H1 (cell line): Measurements from ENCODE around the gene SLC12A6. TPM values are rescaled to one million over a fixed set of nuclear protein-coding genes. Genes with fewer than 3 reads are reported as not detected.

ENCODE experiments used
- CTCF ChIA-PET: fragments of 300-600 bp; sonication (Branson Sonifier 250); formaldehyde crosslinking; loops from one replicate; lab custom pipeline; 2021; ENCODE audit not compliant: partially characterized antibody; lab: Charles Lee
- POLR2A ChIA-PET: fragments of 300-600 bp; sonication (Branson Sonifier 250); formaldehyde crosslinking; loops from one replicate; lab custom pipeline; 2021; ENCODE audit warnings: inconsistent platforms; ENCODE audit not compliant: partially characterized antibody; lab: Charles Lee
- DNase-seq, 2 experiments: peaks; one replicate each; pipeline versions ENCODE4 v3.0.0 to v3.0.0-alpha.2; 2010 to 2022; ENCODE audit warnings: low spot score in 2 of 2, low read depth in 1 of 2, mixed read lengths in 1 of 2
- FAIRE-seq: peaks from 2 replicates; lab custom pipeline; 2011; peaks lifted over from hg19 to GRCh38; lab: Jason Lieb, UNC
- H2AFZ ChIP-seq: 2 replicates; pipeline ENCODE4 v1.8.1; 2012; ENCODE audit warnings: low read length, inconsistent platforms
- H2AK5ac ChIP-seq: 2 replicates; pipeline ENCODE4 v1.6.1; 2013; ENCODE audit warnings: low read depth, low read length
- H2BK120ac ChIP-seq: replicated peaks from 2 replicates; pipeline ENCODE3; 2013; ENCODE audit warnings: low read depth, low read length, inconsistent platforms
- H2BK12ac ChIP-seq: 2 replicates; pipeline ENCODE4 v1.6.1; 2013; ENCODE audit warnings: low read depth, low read length
- H2BK15ac ChIP-seq: 2 replicates; pipeline ENCODE4 v1.6.1; 2013; ENCODE audit warnings: low read length
- H2BK20ac ChIP-seq: 2 replicates; pipeline ENCODE4 v1.6.1; 2013; ENCODE audit warnings: low read length
- H2BK5ac ChIP-seq: 2 replicates; pipeline ENCODE4 v1.6.1; 2013; ENCODE audit warnings: low read depth, low read length
- H3K14ac ChIP-seq: 2 replicates; pipeline ENCODE4 v1.6.1; 2013; ENCODE audit warnings: inconsistent platforms; ENCODE audit not compliant: insufficient read length
- H3K18ac ChIP-seq: 2 replicates; pipeline ENCODE4 v1.6.1; 2013; ENCODE audit warnings: low read length; ENCODE audit errors: extremely low read depth
- H3K23ac ChIP-seq: 2 replicates; pipeline ENCODE4 v1.6.1; 2013; ENCODE audit warnings: inconsistent platforms; ENCODE audit not compliant: insufficient read length
- H3K23me2 ChIP-seq: 2 replicates; pipeline ENCODE4 v1.6.1; 2013; ENCODE audit warnings: low read depth, low read length
- H3K27ac ChIP-seq: 2 replicates; pipeline ENCODE4 v1.6.1; 2011; ENCODE audit warnings: low read depth, low read length, inconsistent platforms
- H3K27me3 ChIP-seq, 4 experiments: replicated peaks in 1 of 4; 1 replicate in 1 of 4; 2 replicates in 3 of 4; pipeline versions ENCODE4 v1.6.1 to v1.8.1; 2011 to 2013; ENCODE audit warnings: low read length in 3 of 4, mild to moderate bottlenecking in 3 of 4, inconsistent platforms in 2 of 4, mixed read lengths in 2 of 4, moderate library complexity in 1 of 4; ENCODE audit not compliant: control insufficient read depth in 3 of 4, insufficient read depth in 3 of 4; ENCODE audit errors: extremely low read depth in 1 of 4
- H3K36me3 ChIP-seq, 4 experiments: 2 replicates each; pipeline versions ENCODE4 v1.6.1 to v1.8.1; 2011 to 2013; ENCODE audit warnings: mild to moderate bottlenecking in 4 of 4, low read length in 3 of 4, moderate library complexity in 2 of 4, control low read depth in 1 of 4, inconsistent platforms in 1 of 4; ENCODE audit not compliant: insufficient read depth in 4 of 4, control insufficient read depth in 2 of 4
- H3K4ac ChIP-seq: replicated peaks from 2 replicates; pipeline ENCODE3; 2013; ENCODE audit warnings: low read length, low read depth, mixed read lengths, inconsistent platforms; ENCODE audit not compliant: insufficient read length
- H3K4me1 ChIP-seq, 4 experiments: replicated peaks in 1 of 4; 1 replicate in 1 of 4; 2 replicates in 3 of 4; pipeline versions ENCODE4 v1.6.1 to v1.8.1; 2011 to 2013; ENCODE audit warnings: low read length in 3 of 4, inconsistent platforms in 2 of 4, mixed read lengths in 1 of 4; ENCODE audit not compliant: insufficient read depth in 4 of 4, control insufficient read depth in 3 of 4
- H3K4me2 ChIP-seq, 2 experiments: 2 replicates each; pipeline versions ENCODE4 v1.6.1 to v1.8.1; 2011 to 2013; ENCODE audit warnings: low read depth in 2 of 2, low read length in 2 of 2, control low read depth in 1 of 2, inconsistent platforms in 1 of 2, mild to moderate bottlenecking in 1 of 2; ENCODE audit not compliant: insufficient read depth in 1 of 2
- H3K4me3 ChIP-seq, 4 experiments: fragments of 200-600, 300-600 bp in 1 of 4; sonication (generic), shearing (Covaris generic), sonication (Bioruptor Twin) in 1 of 4; 2 replicates each; pipeline versions ENCODE4 v1.5.1 to v1.8.1; 2011 to 2016; ENCODE audit warnings: low read length in 4 of 4, low read depth in 3 of 4, control low read depth in 2 of 4, inconsistent platforms in 2 of 4, mild to moderate bottlenecking in 2 of 4, mixed read lengths in 1 of 4, moderate library complexity in 1 of 4; ENCODE audit not compliant: insufficient read depth in 2 of 4; ENCODE audit errors: extremely low read depth in 1 of 4
- H3K56ac ChIP-seq: replicated peaks from 2 replicates; pipeline ENCODE3; 2013; ENCODE audit warnings: low read depth, mild to moderate bottlenecking, mixed read lengths, low read length, inconsistent platforms; ENCODE audit not compliant: insufficient read length
- H3K79me1 ChIP-seq: 2 replicates; pipeline ENCODE4 v1.6.1; 2013; ENCODE audit warnings: low read depth, low read length, control low read depth
- H3K79me2 ChIP-seq, 2 experiments: 2 replicates each; pipeline versions ENCODE4 v1.6.1 to v1.8.1; 2012 to 2013; ENCODE audit warnings: low read length in 2 of 2, mild to moderate bottlenecking in 2 of 2, inconsistent platforms in 1 of 2; ENCODE audit not compliant: insufficient read depth in 2 of 2, control insufficient read depth in 1 of 2
- H3K9ac ChIP-seq, 4 experiments: replicated peaks in 1 of 4; 1 replicate in 1 of 4; 2 replicates in 3 of 4; pipeline versions ENCODE4 v1.6.1 to v1.8.1; 2011 to 2013; ENCODE audit warnings: low read depth in 3 of 4, low read length in 3 of 4, control low read depth in 2 of 4, mild to moderate bottlenecking in 2 of 4, moderate library complexity in 2 of 4, inconsistent platforms in 1 of 4; ENCODE audit errors: extremely low read depth in 1 of 4
- H3K9me3 ChIP-seq, 2 experiments: 2 replicates each; pipeline versions ENCODE4 v1.6.1 to v1.8.1; 2012 to 2013; ENCODE audit warnings: mild to moderate bottlenecking in 2 of 2, moderate library complexity in 2 of 2, control low read depth in 1 of 2, inconsistent platforms in 1 of 2, low read depth in 1 of 2, low read length in 1 of 2, mixed read lengths in 1 of 2; ENCODE audit not compliant: insufficient read depth in 2 of 2
- H4K20me1 ChIP-seq, 2 experiments: replicated peaks in 1 of 2; 2 replicates each; pipeline versions ENCODE3 to v1.8.1; 2011 to 2013; ENCODE audit warnings: inconsistent platforms in 2 of 2, low read length in 2 of 2, mild to moderate bottlenecking in 1 of 2; ENCODE audit not compliant: insufficient read depth in 2 of 2, control insufficient read depth in 1 of 2
- H4K5ac ChIP-seq: 2 replicates; pipeline ENCODE4 v1.6.1; 2013; ENCODE audit warnings: low read length, low read depth, mixed read lengths, inconsistent platforms; ENCODE audit not compliant: insufficient read length
- H4K8ac ChIP-seq: 2 replicates; pipeline ENCODE4 v1.8.0; 2013; ENCODE audit warnings: mild to moderate bottlenecking, moderate library complexity, low read length, inconsistent platforms; ENCODE audit not compliant: insufficient read depth; ENCODE audit errors: extremely low read depth
- H4K91ac ChIP-seq: replicated peaks from 2 replicates; pipeline ENCODE3; 2013; ENCODE audit warnings: low read length, mixed read lengths, inconsistent platforms; ENCODE audit not compliant: insufficient read length
- KDM5A ChIP-seq: fragments of 200-600 bp; IDR thresholded peaks from 2 replicates; pipeline ENCODE4 v1.7.1; 2012; ENCODE audit warnings: mild to moderate bottlenecking, low read length, inconsistent platforms, mixed read lengths
- POLR2AphosphoS5 ChIP-seq: IDR thresholded peaks from 2 replicates; pipeline ENCODE4 v1.6.1; 2011; ENCODE audit warnings: low read depth, low read length
- POU5F1 ChIP-seq: IDR thresholded peaks from 2 replicates; pipeline ENCODE4 v1.6.1; 2011; ENCODE audit warnings: low read depth, mild to moderate bottlenecking, low read length, moderate library complexity
- SP1 ChIP-seq: IDR thresholded peaks from 2 replicates; pipeline ENCODE4 v1.6.1; 2011; ENCODE audit warnings: low read depth, low read length
- SUZ12 ChIP-seq: fragments of 200-600 bp; sonication (generic); IDR thresholded peaks from 2 replicates; pipeline ENCODE4 v1.6.1; 2012; ENCODE audit warnings: mild to moderate bottlenecking, inconsistent platforms, low read length, moderate library complexity, mixed read lengths
- TAF1 ChIP-seq: IDR thresholded peaks from 2 replicates; pipeline ENCODE4 v1.6.1; 2011; ENCODE audit warnings: mild to moderate bottlenecking, low read depth, low read length
- WGBS, 2 experiments: shearing (Covaris generic) in 1 of 2; methylation state at CpG; one replicate each; pipeline versions ENCODE4 v1.1.6 to v1.1.7; 2013 to 2015; ENCODE audit warnings: low lambda C conversion rate in 2 of 2, mixed read lengths in 2 of 2, inconsistent platforms in 1 of 2, low coverage in 1 of 2, missing lambda C conversion rate in 1 of 2; ENCODE audit not compliant: insufficient replicate concordance in 2 of 2, insufficient coverage in 1 of 2, insufficient read length in 1 of 2; ENCODE audit errors: extremely low coverage in 1 of 2, missing lambda C conversion rate in 1 of 2; 5-methylcytosine and 5-hydroxymethylcytosine counted together
- polyA plus RNA-seq, 7 experiments: library from polyadenylated mRNA; depleted of rRNA in 3 of 7; stranded (reverse) in 5 of 7; unstranded in 2 of 7; fragments of >200 nt in 5 of 7; fragments of 200-250 nt in 2 of 7; gene quantifications; 1 replicate in 5 of 7; 2 replicates in 1 of 7; 4 replicates in 1 of 7; pipeline versions ENCODE4 v1.2.1 to v1.2.3, GENCODE V29; 2011 to 2013; ENCODE audit warnings: missing spikeins in 2 of 7, mixed read lengths in 2 of 7
- total RNA-seq: library from RNA; stranded (reverse); fragmentation: NEBNext Ultra II Directional; extraction: Animal tissue kit (Norgen Biotek cat#: 25700); gene quantifications from 2 replicates; pipeline ENCODE4 v1.2.1, GENCODE V29; 2021

SLC12A6 gene
- total and polyA plus RNA-seq, 2 of the 8 experiments (the other 6 are each of a cell fraction or from before 2014, with no cell fraction given): 9.2 to 11.1 TPM

GRCh38 chr15:34185666-34186065, 151.9 kb downstream of the SLC12A6 start:
- H3K9me3 ChIP-seq: no peaks in the 10 kb centered on the region
- 0 out of 8 replicates have a peak, but pooled peaks cover 0 to 6% (median 0%) of the 10 kb centered on the region in 4 experiments for H3K36me3 ChIP-seq
- no peaks in the 10 kb centered on the region for H3K27me3 ChIP-seq
- CTCF ChIA-PET: interaction anchor here (1.1 kb wide), 1 partner anchor 59 kb away, joined by 3 read pairs; no protein-coding TSS in a partner anchor
- no peak overlapping the region for H4K8ac ChIP-seq
- no peak overlapping the region for H2AFZ ChIP-seq
- H3K4me3 ChIP-seq: no peak overlapping the region
- no peak overlapping the region for H3K27ac ChIP-seq
- POLR2A ChIA-PET: no interaction called here
- H2BK5ac ChIP-seq: no peak overlapping the region
- peaks cover 10 to 82% of the 10 kb centered on the region in 2 experiments; a peak in 3 of 4 replicates for H3K79me2 ChIP-seq
- H4K5ac ChIP-seq: no peak overlapping the region
- DNase-seq: no peak
- no peak overlapping the region for H2BK120ac ChIP-seq
- H3K9ac ChIP-seq: no peak overlapping the region
- H2BK12ac ChIP-seq: no peak overlapping the region
- H3K23ac ChIP-seq: no peak overlapping the region
- WGBS, 2 experiments: 89% methylated on average over 4 of the region's 4 CpGs; no CpG with 5 or more reads in 1 of the 2 experiments
- no peak overlapping the region for H3K14ac ChIP-seq
- H2BK20ac ChIP-seq: no peak overlapping the region
- H4K20me1 ChIP-seq: no peaks in the 10 kb centered on the region
- H2BK15ac ChIP-seq: no peak overlapping the region
- TF ChIP-seq TAF1 (no peak), POU5F1 (no peak), SUZ12 (no peak), SP1 (no peak), POLR2AphosphoS5 (no peak), KDM5A (no peak)
- TF ChIP-seq, all 59 proteins: peak for 0
- H3K79me1 ChIP-seq: peaks cover 5% of the 10 kb centered on the region; the same call in 1 of the 2 replicates
- no peak overlapping the region for H4K91ac ChIP-seq
- FAIRE-seq: no peak
- H2AK5ac ChIP-seq: no peak overlapping the region
- no peak overlapping the region for H3K18ac ChIP-seq
- peaks cover 0 to 2% (median 0%) of the 10 kb centered on the region in 4 experiments; a peak in 1 of 7 replicates for H3K4me1 ChIP-seq
- H3K4me2 ChIP-seq: no peak overlapping the region
- H3K23me2 ChIP-seq: no peaks in the 10 kb centered on the region
- H3K56ac ChIP-seq: no peak overlapping the region
- H3K4ac ChIP-seq: no peak overlapping the region
